ENCODE measurements around the gene UNC5B.

DNA sequence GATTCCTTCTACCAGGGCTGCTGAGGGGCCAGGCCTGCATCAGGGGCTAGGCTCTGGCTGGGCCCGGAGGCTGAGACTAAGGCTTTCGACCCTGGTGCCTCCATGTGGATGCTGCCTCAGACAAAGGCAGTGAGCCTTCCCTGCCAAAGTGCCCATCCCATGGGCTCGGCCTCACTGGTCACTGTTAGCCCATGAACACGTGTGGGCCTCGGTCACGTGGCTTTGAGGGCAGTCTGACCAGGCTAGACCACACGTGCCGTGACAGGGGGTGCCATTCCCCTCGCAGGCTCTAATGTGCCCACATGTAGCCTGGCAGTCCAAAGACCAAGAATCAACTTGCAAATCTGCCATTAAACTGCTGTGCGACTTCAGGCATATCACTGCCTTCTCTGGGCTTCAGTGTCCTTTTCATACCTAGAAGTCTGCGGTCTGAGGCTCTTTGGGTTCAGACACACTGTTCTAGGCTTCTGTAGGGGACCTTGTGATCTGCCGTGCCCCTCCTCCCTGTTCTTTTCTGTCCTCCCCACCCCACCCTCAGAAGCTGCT is 89.1 kb downstream of the UNC5B start:
- TF ChIP-seq, protein P1, sequence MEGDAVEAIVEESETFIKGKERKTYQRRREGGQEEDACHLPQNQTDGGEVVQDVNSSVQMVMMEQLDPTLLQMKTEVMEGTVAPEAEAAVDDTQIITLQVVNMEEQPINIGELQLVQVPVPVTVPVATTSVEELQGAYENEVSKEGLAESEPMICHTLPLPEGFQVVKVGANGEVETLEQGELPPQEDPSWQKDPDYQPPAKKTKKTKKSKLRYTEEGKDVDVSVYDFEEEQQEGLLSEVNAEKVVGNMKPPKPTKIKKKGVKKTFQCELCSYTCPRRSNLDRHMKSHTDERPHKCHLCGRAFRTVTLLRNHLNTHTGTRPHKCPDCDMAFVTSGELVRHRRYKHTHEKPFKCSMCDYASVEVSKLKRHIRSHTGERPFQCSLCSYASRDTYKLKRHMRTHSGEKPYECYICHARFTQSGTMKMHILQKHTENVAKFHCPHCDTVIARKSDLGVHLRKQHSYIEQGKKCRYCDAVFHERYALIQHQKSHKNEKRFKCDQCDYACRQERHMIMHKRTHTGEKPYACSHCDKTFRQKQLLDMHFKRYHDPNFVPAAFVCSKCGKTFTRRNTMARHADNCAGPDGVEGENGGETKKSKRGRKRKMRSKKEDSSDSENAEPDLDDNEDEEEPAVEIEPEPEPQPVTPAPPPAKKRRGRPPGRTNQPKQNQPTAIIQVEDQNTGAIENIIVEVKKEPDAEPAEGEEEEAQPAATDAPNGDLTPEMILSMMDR (IDR thresholded peaks at IDR 0.05), result no peak
- TF ChIP-seq POLR2A (IDR thresholded peaks at IDR 0.05) (no peak), POLR2AphosphoS5 (IDR thresholded peaks at IDR 0.05) (no peak)

Measured in upper lobe of left lung (tissue), 4 donors.